Stimulated activated CD4-positive, alpha-beta T cell treated with anti-CD3 and anti-CD28 coated beads, Interleukin-2, amount 100 ng/mL, for 24 hours (primary cell): ENCODE measurements around the gene C11orf24.
A peak's percentile ranks its signal among the peaks of the same experiment; 100 is the strongest.
"Not testable (repeated sequence)": the region's sequence is repeated elsewhere in the genome, so short reads cannot be mapped to it uniquely, and the experiment has no call there.

ENCODE experiments used
- DNase-seq, 2 donors: peaks; one replicate each; pipeline ENCODE4 v3.0.0-alpha.2; 2020

Gene C11orf24

GRCh38 chr11:68298659-68299516, 27.1 kb upstream of the C11orf24 start:
- no peak for DNase-seq

- DNase-seq: peak; percentile 78 to 81
Observed at GRCh38 chr11:68297812-68298658, 26.3 kb upstream of the C11orf24 start.

GRCh38 chr11:68297494-68297811, 25.7 kb upstream of the C11orf24 start:
- DNase-seq: no peak

GRCh38 chr11:68297052-68297378, 25.2 kb upstream of the C11orf24 start:
- DNase-seq: no peak

GRCh38 chr11:68296344-68297051, 24.7 kb upstream of the C11orf24 start:
- DNase-seq: no peak

- no peak for DNase-seq
Observed at GRCh38 chr11:68295940-68296339, 24.2 kb upstream of the C11orf24 start.

- DNase-seq: no peak
Observed at GRCh38 chr11:68295271-68295670, 23.5 kb upstream of the C11orf24 start.

GRCh38 chr11:68293708-68294107, 21.9 kb upstream of the C11orf24 start:
- no peak for DNase-seq

- no peak for DNase-seq
Observed at GRCh38 chr11:68289456-68289855, 17.7 kb upstream of the C11orf24 start.

- no peak for DNase-seq
Observed at GRCh38 chr11:68287419-68287818, 15.6 kb upstream of the C11orf24 start.

GRCh38 chr11:68284588-68284987, 12.8 kb upstream of the C11orf24 start:
- not testable (repeated sequence) for DNase-seq

GRCh38 chr11:68282861-68283230, 11.1 kb upstream of the C11orf24 start:
- no peak for DNase-seq

- DNase-seq: peak; percentile 30 to 47
Observed at GRCh38 chr11:68282141-68282860, 10.5 kb upstream of the C11orf24 start.

GRCh38 chr11:68279676-68280075, 7.9 kb upstream of the C11orf24 start:
- no peak for DNase-seq

GRCh38 chr11:68276861-68277260, 5.1 kb upstream of the C11orf24 start:
- no peak for DNase-seq

GRCh38 chr11:68275721-68276507, 4.1 kb upstream of the C11orf24 start:
- DNase-seq: peak in 1 of 2 donors; percentile 62

- no peak for DNase-seq
Observed at GRCh38 chr11:68274306-68274705, 2.5 kb upstream of the C11orf24 start.

- no peak for DNase-seq
Observed at GRCh38 chr11:68273026-68273738, 1.4 kb upstream of the C11orf24 start.

GRCh38 chr11:68271023-68271780, 571 bp downstream of the C11orf24 start:
- DNase-seq: peak; percentile 60 to 64

- no peak for DNase-seq
Observed at GRCh38 chr11:68270196-68271022, 1.4 kb downstream of the C11orf24 start.
